OCI-LY1 (cell line): ENCODE results near the gene MLXIP.

Experiments used
- H2AFZ ChIP-seq: fragments of 200-600 bp; sonication (generic), shearing (Covaris generic); 2 replicates; pipeline ENCODE4 v1.6.0; 2014; ENCODE audit warnings: antibody characterized with exemption, mild to moderate bottlenecking, low read length
- H3F3A ChIP-seq: fragments of 200-600 bp; sonication (generic), shearing (Covaris generic); 2 replicates; pipeline ENCODE4 v1.6.0; 2014; ENCODE audit warnings: mild to moderate bottlenecking, antibody characterized with exemption, low read length, moderate library complexity; ENCODE audit not compliant: insufficient read depth
- H3K27ac ChIP-seq: fragments of 200-600 bp; sonication (generic); 2 replicates; pipeline ENCODE4 v1.5.1; 2014; ENCODE audit warnings: low read length, mixed run types, mild to moderate bottlenecking, low read depth; ENCODE audit not compliant: poor library complexity, severe bottlenecking
- H3K27me3 ChIP-seq: fragments of 200-600 bp; sonication (generic); 2 replicates; pipeline ENCODE4 v1.6.0; 2014; ENCODE audit warnings: antibody characterized with exemption, mild to moderate bottlenecking, low read length, moderate library complexity; ENCODE audit not compliant: insufficient read depth
- H3K36me3 ChIP-seq: fragments of 200-600 bp; sonication (generic); 2 replicates; pipeline ENCODE4 v1.6.1; 2014; ENCODE audit warnings: mild to moderate bottlenecking, antibody characterized with exemption, low read length, moderate library complexity, mixed read lengths; ENCODE audit not compliant: insufficient read depth
- H3K4me1 ChIP-seq: fragments of 200-600 bp; sonication (generic); 2 replicates; pipeline ENCODE4 v1.5.1; 2014; ENCODE audit warnings: mild to moderate bottlenecking, low read length, moderate library complexity; ENCODE audit not compliant: insufficient read depth, severe bottlenecking
- H3K4me2 ChIP-seq: fragments of 200-600 bp; sonication (generic), shearing (Covaris generic); 2 replicates; pipeline ENCODE4 v1.6.1; 2014; ENCODE audit warnings: low read length
- H3K4me3 ChIP-seq: fragments of 200-600 bp; sonication (generic); 2 replicates; pipeline ENCODE4 v1.5.1; 2014; ENCODE audit warnings: low read length, low read depth, mild to moderate bottlenecking, mixed read lengths; ENCODE audit not compliant: poor library complexity, severe bottlenecking
- H3K79me2 ChIP-seq: fragments of 200-600 bp; shearing (Covaris generic); 2 replicates; pipeline ENCODE4 v1.6.1; 2016; ENCODE audit warnings: mixed run types, low read length, mixed read lengths; ENCODE audit not compliant: insufficient read depth
- H3K9ac ChIP-seq: fragments of 200-600 bp; sonication (generic), shearing (Covaris generic); 2 replicates; pipeline ENCODE4 v1.6.1; 2014; ENCODE audit warnings: mild to moderate bottlenecking, low read length, mixed read lengths
- H3K9me2 ChIP-seq: fragments of 200-600 bp; sonication (generic), shearing (Covaris generic); 2 replicates; pipeline ENCODE4 v1.6.1; 2014; ENCODE audit warnings: low read depth, mild to moderate bottlenecking, low read length, mixed read lengths
- H3K9me3 ChIP-seq: fragments of 200-600 bp; shearing (Covaris generic); 2 replicates; pipeline ENCODE4 v1.6.1; 2014; ENCODE audit warnings: low read length, mixed read lengths
- H4K20me1 ChIP-seq: fragments of 200-600 bp; sonication (generic), shearing (Covaris generic); 2 replicates; pipeline ENCODE4 v1.6.0; 2016; ENCODE audit warnings: mild to moderate bottlenecking, low read length; ENCODE audit not compliant: insufficient read depth
- CTCF ChIP-seq: fragments of 200-600 bp; sonication (generic), shearing (Covaris generic); IDR thresholded peaks from 2 replicates; pipeline ENCODE4 v1.5.1; 2017; ENCODE audit warnings: mild to moderate bottlenecking, antibody characterized with exemption, low read length, moderate library complexity, mixed read lengths
- EZH2 ChIP-seq: fragments of 200-600 bp; sonication (generic), shearing (Covaris generic); IDR thresholded peaks from 2 replicates; pipeline ENCODE4 v1.8.0; 2017; ENCODE audit warnings: borderline replicate concordance, mixed run types, mild to moderate bottlenecking, antibody characterized with exemption, low read length, moderate library complexity, mixed read lengths

Gene MLXIP

DNA sequence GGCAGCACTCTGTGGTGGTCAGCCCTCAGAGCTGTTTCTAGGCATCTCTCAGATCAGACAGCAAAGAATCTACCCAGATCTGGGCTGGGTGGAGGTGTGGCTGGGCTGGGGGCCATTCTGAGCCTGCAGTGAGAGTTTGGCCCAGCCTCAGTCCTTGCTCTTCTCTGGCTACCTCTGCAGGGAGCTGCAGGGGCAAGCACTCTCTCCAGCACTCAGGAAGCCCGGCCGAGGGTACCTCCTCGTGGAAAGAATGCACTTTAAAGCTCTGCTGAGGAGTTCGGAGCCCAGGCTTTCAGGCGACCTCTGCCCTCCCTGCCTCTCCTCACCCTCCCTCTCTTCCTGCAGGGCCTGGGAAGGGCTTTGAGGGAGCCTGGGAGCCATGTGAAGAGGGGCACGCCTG is 64.3 kb downstream of the MLXIP start:
- H3K4me1 ChIP-seq, result peaks cover 11% of the 10 kb centered on the region
- TF ChIP-seq EZH2, result no peak
- no peak for TF ChIP-seq CTCF
- no peaks in the 10 kb centered on the region for H4K20me1 ChIP-seq
- no peak overlapping the region for H2AFZ ChIP-seq
- H3K9me2 ChIP-seq, result no peaks in the 10 kb centered on the region
- H3K79me2 ChIP-seq, result no peaks in the 10 kb centered on the region
- H3K4me3 ChIP-seq, result no peak overlapping the region
- H3K27ac ChIP-seq, result no peak overlapping the region
- no peaks in the 10 kb centered on the region for H3K27me3 ChIP-seq
- H3K9me3 ChIP-seq, result no peaks in the 10 kb centered on the region
- no peak overlapping the region for H3K4me2 ChIP-seq
- H3K36me3 ChIP-seq, result peaks cover 20% of the 10 kb centered on the region
- H3F3A ChIP-seq, result no peaks in the 10 kb centered on the region
- H3K9ac ChIP-seq, result no peak overlapping the region

DNA sequence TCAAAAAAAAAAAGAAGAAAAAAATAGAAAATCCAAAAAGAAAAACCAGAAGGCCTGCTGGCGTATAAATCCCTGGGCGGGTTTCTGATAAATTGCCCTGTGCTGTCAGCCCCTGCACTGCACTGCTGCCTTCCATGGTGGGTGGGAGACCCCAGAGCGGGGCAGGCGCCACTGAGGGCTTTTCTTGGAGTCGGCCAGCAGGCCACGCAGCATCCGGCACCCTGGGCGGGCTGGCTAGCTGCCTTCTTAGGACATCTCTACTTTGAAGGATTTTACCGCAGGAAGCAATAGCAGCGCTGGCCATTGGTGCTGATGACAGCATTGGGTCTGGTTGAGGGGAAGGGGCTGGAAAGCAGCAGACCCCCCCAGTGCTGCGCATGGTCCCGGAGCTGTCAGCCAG is 66.3 kb downstream of the MLXIP start:
- H3K4me1 ChIP-seq, result peaks cover 11% of the 10 kb centered on the region
- TF ChIP-seq CTCF, result no peak
- TF ChIP-seq EZH2, result no peak
- no peak overlapping the region for H2AFZ ChIP-seq
- H3K27me3 ChIP-seq, result no peaks in the 10 kb centered on the region
- H3K4me2 ChIP-seq, result no peak overlapping the region
- no peak overlapping the region for H3K4me3 ChIP-seq
- no peaks in the 10 kb centered on the region for H4K20me1 ChIP-seq
- H3K79me2 ChIP-seq, result no peaks in the 10 kb centered on the region
- no peak overlapping the region for H3K27ac ChIP-seq
- H3K9ac ChIP-seq, result no peak overlapping the region
- H3K36me3 ChIP-seq, result peaks cover 20% of the 10 kb centered on the region
- H3K9me3 ChIP-seq, result no peaks in the 10 kb centered on the region
- no peaks in the 10 kb centered on the region for H3K9me2 ChIP-seq
- H3F3A ChIP-seq, result no peaks in the 10 kb centered on the region

GRCh38 chr12:122145505-122146330 is 67.2 kb downstream of the MLXIP start:
- no peak overlapping the region for H3K4me3 ChIP-seq
- TF ChIP-seq CTCF, result no peak
- no peak for TF ChIP-seq EZH2
- H3K27ac ChIP-seq, result no peak overlapping the region
- no peaks in the 10 kb centered on the region for H3K9me2 ChIP-seq
- H3K79me2 ChIP-seq, result no peaks in the 10 kb centered on the region
- H3K36me3 ChIP-seq, result peaks cover 20% of the 10 kb centered on the region
- H3K27me3 ChIP-seq, result no peaks in the 10 kb centered on the region
- H3K9ac ChIP-seq, result no peak overlapping the region
- H2AFZ ChIP-seq, result no peak overlapping the region
- no peaks in the 10 kb centered on the region for H3F3A ChIP-seq
- no peaks in the 10 kb centered on the region for H3K9me3 ChIP-seq
- H3K4me1 ChIP-seq, result peaks cover 11% of the 10 kb centered on the region
- no peak overlapping the region for H3K4me2 ChIP-seq
- no peaks in the 10 kb centered on the region for H4K20me1 ChIP-seq
